Calu3 (cell line): ENCODE measurements around the gene FAF2. TPM values are rescaled to one million over a fixed set of nuclear protein-coding genes. Genes with fewer than 3 reads are reported as not detected.
"Not testable (repeated sequence)": the region's sequence is repeated elsewhere in the genome, so short reads cannot be mapped to it uniquely, and the experiment has no call there.

Experiments
- BruUV-seq: library from RNA; stranded (reverse); fragments of 400-500 nt; replicated peaks from 2 replicates; lab custom pipeline; 2021; lab: Mats Ljungman, UMichigan
- CTCF ChIA-PET: fragments of 300-600 bp; sonication (Branson Sonifier 250); formaldehyde crosslinking; loops from one replicate; lab custom pipeline; 2022; ENCODE audit warnings: antibody characterized with exemption; lab: Charles Lee
- DNase-seq: peaks from one replicate; pipeline ENCODE4 v3.0.0; 2022
- H3K27ac Mint-ChIP-seq: one replicate; pipeline ENCODE4 v1.8.0; 2022; ENCODE audit warnings: mixed read lengths; ENCODE audit not compliant: unreplicated experiment
- H3K27me3 Mint-ChIP-seq: one replicate; pipeline ENCODE4 v1.8.0; 2022; ENCODE audit warnings: mixed read lengths; ENCODE audit not compliant: unreplicated experiment
- H3K36me3 Mint-ChIP-seq: one replicate; pipeline ENCODE4 v1.8.0; 2022; ENCODE audit warnings: mild to moderate bottlenecking, moderate library complexity, mixed read lengths; ENCODE audit not compliant: insufficient read depth, unreplicated experiment
- H3K4me1 Mint-ChIP-seq: one replicate; pipeline ENCODE4 v1.8.0; 2022; ENCODE audit warnings: mild to moderate bottlenecking, low read depth, mixed read lengths; ENCODE audit not compliant: unreplicated experiment
- H3K4me3 Mint-ChIP-seq: one replicate; pipeline ENCODE4 v1.8.0; 2022; ENCODE audit warnings: mild to moderate bottlenecking, low read depth, moderate library complexity, mixed read lengths; ENCODE audit not compliant: unreplicated experiment
- H3K9me3 Mint-ChIP-seq: one replicate; pipeline ENCODE4 v1.8.0; 2022; ENCODE audit warnings: low read depth, mixed read lengths; ENCODE audit not compliant: unreplicated experiment
- intact Hi-C: fragments of 100-400 bp; cut with micrococcal nuclease; formaldehyde crosslinking; loops from one replicate; pipeline ENCODE4 v1.10.0; 2022; ENCODE audit not compliant: unreplicated experiment
- total RNA-seq: library from RNA; stranded (reverse); gene quantifications from 2 replicates; pipeline ENCODE4 v1.2.3, GENCODE V29; 2022
- TF ChIP-seq, protein P1 (sequence below): fragments of 200-600 bp; IDR thresholded peaks from one replicate; pipeline ENCODE4 v1.8.0; 2022; ENCODE audit warnings: antibody characterized with exemption; ENCODE audit not compliant: unreplicated experiment

Gene FAF2
- total RNA-seq, 1 experiment from 2014 or later, result 73.6 TPM

DNA sequence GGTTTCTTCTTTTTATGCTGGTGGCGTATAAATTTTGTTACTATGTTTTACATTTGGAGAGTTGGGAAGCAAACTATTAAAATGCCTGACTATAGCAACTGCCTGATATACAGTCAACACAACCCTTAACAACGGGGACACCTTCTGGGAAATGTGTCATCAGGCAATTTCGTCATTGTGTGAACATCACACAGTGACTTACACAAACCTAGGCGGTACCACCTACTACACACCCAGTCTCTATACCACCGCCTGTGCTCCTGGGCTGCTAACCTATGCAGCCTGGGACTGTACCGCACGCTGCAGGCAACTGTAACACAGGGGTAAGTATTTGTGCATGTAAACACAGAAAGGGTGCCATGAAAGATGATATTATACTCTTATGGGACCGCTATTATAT is 99.6 kb downstream of the FAF2 start:
- Mint-ChIP-seq H3K4me3 (no peak overlapping the region), H3K36me3 (peaks cover 47% of the 10 kb centered on the region), H3K27ac (peak overlapping the region; percentile 89), H3K4me1 (peaks cover 71% of the 10 kb centered on the region), H3K9me3 (no peaks in the 10 kb centered on the region), H3K27me3 (no peaks in the 10 kb centered on the region)
- intact Hi-C loops, result no loop called here
- TF ChIP-seq, protein P1, sequence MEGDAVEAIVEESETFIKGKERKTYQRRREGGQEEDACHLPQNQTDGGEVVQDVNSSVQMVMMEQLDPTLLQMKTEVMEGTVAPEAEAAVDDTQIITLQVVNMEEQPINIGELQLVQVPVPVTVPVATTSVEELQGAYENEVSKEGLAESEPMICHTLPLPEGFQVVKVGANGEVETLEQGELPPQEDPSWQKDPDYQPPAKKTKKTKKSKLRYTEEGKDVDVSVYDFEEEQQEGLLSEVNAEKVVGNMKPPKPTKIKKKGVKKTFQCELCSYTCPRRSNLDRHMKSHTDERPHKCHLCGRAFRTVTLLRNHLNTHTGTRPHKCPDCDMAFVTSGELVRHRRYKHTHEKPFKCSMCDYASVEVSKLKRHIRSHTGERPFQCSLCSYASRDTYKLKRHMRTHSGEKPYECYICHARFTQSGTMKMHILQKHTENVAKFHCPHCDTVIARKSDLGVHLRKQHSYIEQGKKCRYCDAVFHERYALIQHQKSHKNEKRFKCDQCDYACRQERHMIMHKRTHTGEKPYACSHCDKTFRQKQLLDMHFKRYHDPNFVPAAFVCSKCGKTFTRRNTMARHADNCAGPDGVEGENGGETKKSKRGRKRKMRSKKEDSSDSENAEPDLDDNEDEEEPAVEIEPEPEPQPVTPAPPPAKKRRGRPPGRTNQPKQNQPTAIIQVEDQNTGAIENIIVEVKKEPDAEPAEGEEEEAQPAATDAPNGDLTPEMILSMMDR, result no peak
- CTCF ChIA-PET, result interaction anchor here (0.6 to 1.1 kb wide), 2 partner anchors 65 to 84 kb away, joined by 3 to 13 read pairs; no protein-coding TSS in a partner anchor
- BruUV-seq, result no TSS peak
- DNase-seq, result no peak

DNA sequence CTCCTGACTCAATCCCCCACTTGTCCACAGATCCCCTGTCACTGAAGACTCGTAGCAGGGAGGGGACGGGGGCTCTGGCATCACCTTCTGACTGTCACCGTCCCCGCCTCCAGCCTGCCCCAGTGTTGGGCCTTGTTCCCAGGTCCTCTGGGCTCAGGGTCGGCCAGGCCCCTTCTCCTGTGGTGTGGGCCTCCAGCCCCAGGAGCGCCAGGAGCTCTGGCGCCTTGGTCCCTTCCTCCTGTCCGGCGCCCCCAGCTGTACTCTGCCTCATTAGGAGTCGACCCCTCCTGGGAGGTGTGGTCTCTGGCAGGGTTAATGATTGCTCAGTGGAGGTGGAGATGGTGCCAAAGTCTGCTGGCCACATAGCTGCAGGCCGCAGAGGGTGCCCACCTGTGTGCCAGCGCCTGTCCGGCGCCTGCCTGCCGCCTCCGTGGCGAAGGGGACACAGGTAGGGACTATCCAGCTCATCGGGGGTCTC is 100.8 kb downstream of the FAF2 start, which contains the start of gene CDHR2:
Gene CDHR2 (plus strand): TSS at position 376 of the 478 bp plus-strand sequence. CDS start 16,011 bp downstream, outside the sequence.
- TF ChIP-seq, protein P1, result no peak
- peak within 1 kb of the TSS; percentile 89 for H3K27ac Mint-ChIP-seq
- peak; percentile 67 for DNase-seq
- H3K36me3 Mint-ChIP-seq, result peaks cover 50% of the 10 kb centered on the region
- CTCF ChIA-PET, result interaction anchor here (1.1 to 1.8 kb wide), 2 partner anchors 12 to 102 kb away, joined by 3 to 8 read pairs; partner anchors contain the start of gene RNF44
- H3K9me3 Mint-ChIP-seq, result no peaks in the 10 kb centered on the region
- intact Hi-C loops, result no loop called here
- H3K4me3 Mint-ChIP-seq, result peak within 1 kb of the TSS; percentile 68
- no peaks in the 10 kb centered on the region for H3K27me3 Mint-ChIP-seq
- H3K4me1 Mint-ChIP-seq, result peaks cover 83% of the 10 kb centered on the region
- BruUV-seq, result no TSS peak

DNA sequence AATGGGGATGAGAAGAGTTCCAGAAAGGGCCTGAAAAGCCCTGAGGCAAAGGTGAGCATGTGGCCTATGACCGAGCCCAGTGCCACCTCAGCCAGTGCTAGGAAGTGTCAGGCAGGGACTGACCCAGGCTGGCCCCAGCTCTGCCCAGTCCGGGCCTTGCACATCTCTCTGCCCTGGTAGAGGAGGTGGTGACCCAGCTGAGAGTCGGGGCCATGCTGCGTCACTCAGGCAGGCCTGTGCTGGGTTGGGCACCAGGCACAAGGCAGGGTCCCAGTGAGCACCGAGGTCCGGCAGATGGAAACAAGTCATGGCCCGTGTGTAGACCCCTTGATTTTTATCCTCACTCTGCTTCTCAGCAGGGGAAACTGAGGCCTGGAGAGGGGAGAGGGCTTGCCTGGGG is 101.7 kb downstream of the FAF2 start:
- no peaks in the 10 kb centered on the region for H3K27me3 Mint-ChIP-seq
- intact Hi-C loops, result no loop called here
- peaks cover 76% of the 10 kb centered on the region for H3K4me1 Mint-ChIP-seq
- no peak overlapping the region for H3K27ac Mint-ChIP-seq
- TF ChIP-seq, protein P1, result no peak
- CTCF ChIA-PET, result interaction anchor here (1.1 to 1.8 kb wide), 2 partner anchors 12 to 102 kb away, joined by 3 to 8 read pairs; partner anchors contain the start of gene RNF44
- peaks cover 45% of the 10 kb centered on the region for H3K36me3 Mint-ChIP-seq
- BruUV-seq, result no TSS peak
- DNase-seq, result no peak
- H3K9me3 Mint-ChIP-seq, result no peaks in the 10 kb centered on the region
- peak overlapping the region; percentile 68 for H3K4me3 Mint-ChIP-seq

DNA sequence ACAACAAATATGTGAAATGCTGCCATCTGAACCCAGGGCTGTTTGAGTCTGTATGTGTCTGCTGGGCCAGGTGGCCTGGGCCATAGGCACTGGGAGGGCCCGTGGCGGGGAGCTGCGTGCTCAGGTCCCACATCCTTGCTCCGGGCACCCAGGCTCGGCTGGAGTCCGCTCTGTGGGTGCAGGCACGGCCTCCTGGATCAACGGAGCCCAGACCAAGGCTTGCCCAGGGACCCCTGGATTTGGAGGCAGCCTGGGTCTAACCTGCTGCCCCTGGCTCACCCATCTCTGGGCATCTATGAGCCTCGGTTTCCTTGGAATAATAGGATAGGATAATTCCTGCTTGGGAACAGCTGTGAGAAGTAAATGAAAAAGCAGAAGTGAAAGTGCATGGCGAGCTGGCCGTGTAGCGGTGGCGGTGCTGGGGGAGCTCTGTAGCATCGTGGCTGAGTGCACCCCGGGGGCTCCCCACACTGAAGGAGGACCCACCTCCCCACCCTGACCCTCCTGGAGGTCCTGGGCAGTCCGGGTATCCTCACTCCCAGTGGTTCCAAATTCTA is 102.2 kb downstream of the FAF2 start:
- H3K27me3 Mint-ChIP-seq, result no peaks in the 10 kb centered on the region
- no peak overlapping the region for H3K27ac Mint-ChIP-seq
- BruUV-seq, result no TSS peak
- no peak for DNase-seq
- peaks cover 40% of the 10 kb centered on the region for H3K36me3 Mint-ChIP-seq
- H3K4me1 Mint-ChIP-seq, result peaks cover 71% of the 10 kb centered on the region
- intact Hi-C loops, result no loop called here
- TF ChIP-seq, protein P1, result no peak
- H3K9me3 Mint-ChIP-seq, result no peaks in the 10 kb centered on the region
- CTCF ChIA-PET, result interaction anchor here (1.8 kb wide), 1 partner anchor 13 kb away, joined by 8 read pairs; the partner anchor contains the start of gene RNF44
- peak overlapping the region; percentile 68 for H3K4me3 Mint-ChIP-seq

DNA sequence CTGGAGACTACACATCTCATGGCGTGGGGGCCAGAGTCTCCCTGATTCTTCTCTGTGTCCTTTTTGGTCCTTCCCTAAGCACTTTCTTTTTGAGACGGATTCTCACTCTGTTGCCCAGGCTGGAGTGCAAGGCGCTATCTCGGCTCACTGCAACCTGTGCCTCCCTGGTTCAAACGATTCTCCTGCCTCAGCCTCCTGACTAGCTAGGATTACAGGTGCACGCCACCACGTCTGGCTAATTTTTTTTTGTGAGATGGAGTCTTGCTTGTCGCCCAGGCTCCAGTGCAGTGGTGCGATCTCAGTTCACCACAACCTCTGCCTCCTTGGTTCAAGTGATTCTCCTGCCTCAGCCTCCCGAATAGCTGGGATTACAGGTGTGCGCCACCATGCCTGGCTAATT is 102.8 kb downstream of the FAF2 start:
- peak overlapping the region; percentile 68 for H3K4me3 Mint-ChIP-seq
- H3K36me3 Mint-ChIP-seq, result peaks cover 34% of the 10 kb centered on the region
- H3K27ac Mint-ChIP-seq, H3K27me3 Mint-ChIP-seq, CTCF ChIA-PET, DNase-seq, BruUV-seq, H3K9me3 Mint-ChIP-seq, intact Hi-C loops: not testable (repeated sequence)
- peaks cover 65% of the 10 kb centered on the region for H3K4me1 Mint-ChIP-seq
